ENCODE results near the gene RCVRN. TPM values are rescaled to one million over a fixed set of nuclear protein-coding genes. Genes with fewer than 3 reads are reported as not detected.

The RCVRN gene
- total and polyA plus RNA-seq, 7 donors: 0.23 TPM; not detected in 6

GRCh38 chr17:9932491-9932890 is 27.4 kb upstream of the RCVRN start:
- H3K36me3 ChIP-seq (ENCODE audit: insufficient read depth in 1 of 2, low read depth in 1 of 2): no peaks in the 10 kb centered on the region
- intact Hi-C loops (cut with DNase I): no loop called here

DNA sequence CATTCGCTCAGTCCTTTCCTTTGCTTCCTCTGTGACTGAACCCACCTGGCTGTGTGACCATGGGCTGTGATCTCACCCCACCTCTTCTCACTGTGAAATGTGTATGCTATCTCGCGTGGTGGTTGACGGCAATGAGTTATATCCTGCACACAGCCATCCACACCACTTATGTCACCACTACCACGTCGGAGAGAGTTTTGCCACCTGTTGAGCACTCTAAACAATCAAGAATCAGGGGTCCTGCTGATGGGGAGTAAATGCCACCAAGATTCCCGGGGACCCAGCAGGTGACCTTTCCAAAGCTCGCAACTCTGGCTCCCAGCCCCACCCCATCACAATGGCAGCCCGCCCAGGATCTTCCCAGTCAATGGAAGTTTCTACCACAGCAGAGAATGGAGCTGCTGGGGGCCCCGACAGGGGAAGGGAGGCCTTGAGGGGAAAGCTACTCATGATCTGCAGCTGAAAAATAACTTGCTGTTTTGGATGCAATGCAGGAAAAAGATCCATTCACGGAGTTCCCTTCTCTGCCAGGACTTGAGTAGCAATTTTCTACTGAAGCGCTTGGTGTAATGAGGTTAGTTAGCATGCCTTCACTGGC is 26.2 kb upstream of the RCVRN start:
- H3K36me3 ChIP-seq (ENCODE audit: insufficient read depth in 1 of 2, low read depth in 1 of 2): no peaks in the 10 kb centered on the region
- H3K27ac ChIP-seq: no peak overlapping the region
- WGBS, 3 donors: 54 to 74% (median 59%) methylated on average over 12 of the region's 12 CpGs
- ATAC-seq (no peak), DNase-seq (no peak)
- no peaks in the 10 kb centered on the region for H3K4me1 ChIP-seq
- peaks cover 0 to 11% (median 0%) of the 10 kb centered on the region in 3 donors for H3K27me3 ChIP-seq (ENCODE audit: insufficient read depth in 3 of 3, low read length in 2 of 3)
- no peaks in the 10 kb centered on the region for H3K9me3 ChIP-seq
- no peak for TF ChIP-seq CTCF (IDR thresholded peaks at IDR 0.05)
- H3K4me3 ChIP-seq: no peak overlapping the region
- intact Hi-C loops (cut with DNase I): no loop called here

More at GRCh38 chr17:9932491-9932890, 27.4 kb upstream of the RCVRN start:
- TF ChIP-seq CTCF (IDR thresholded peaks at IDR 0.05): no peak
- DNase-seq (no peak), ATAC-seq (no peak)
- Histone ChIP-seq H3K27me3 (ENCODE audit: insufficient read depth in 3 of 3, low read length in 2 of 3) (peaks cover 0 to 11% (median 0%) of the 10 kb centered on the region in 3 donors), H3K4me1 (no peaks in the 10 kb centered on the region), H3K4me3 (no peak overlapping the region), H3K27ac (no peak overlapping the region), H3K9me3 (no peaks in the 10 kb centered on the region)
- 80 to 83% (median 80%) methylated on average over 2 of the region's 2 CpGs for WGBS, 3 donors

DNA sequence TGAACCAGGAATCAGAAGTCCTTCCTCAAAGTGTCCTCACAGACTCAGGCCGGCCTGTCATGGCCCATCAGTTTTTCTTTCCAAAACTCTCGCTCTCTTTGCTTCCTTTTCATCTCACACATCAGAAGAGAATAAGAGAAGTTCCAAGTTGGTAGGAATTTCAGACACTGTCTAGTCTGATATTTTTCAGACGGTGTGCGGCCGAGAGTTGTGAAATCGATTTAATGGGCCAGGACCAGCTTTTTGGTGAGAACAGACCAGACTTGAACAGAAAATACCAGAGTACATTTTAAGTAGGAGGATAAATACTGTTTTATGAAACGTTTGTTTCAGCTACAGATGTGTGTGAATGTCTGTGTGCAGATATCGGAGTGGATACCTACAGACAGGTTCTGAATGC is 24.8 kb upstream of the RCVRN start:
- no peak for DNase-seq
- WGBS, 3 donors: 53 to 76% (median 53%) methylated on average over 8 of the region's 8 CpGs

DNA sequence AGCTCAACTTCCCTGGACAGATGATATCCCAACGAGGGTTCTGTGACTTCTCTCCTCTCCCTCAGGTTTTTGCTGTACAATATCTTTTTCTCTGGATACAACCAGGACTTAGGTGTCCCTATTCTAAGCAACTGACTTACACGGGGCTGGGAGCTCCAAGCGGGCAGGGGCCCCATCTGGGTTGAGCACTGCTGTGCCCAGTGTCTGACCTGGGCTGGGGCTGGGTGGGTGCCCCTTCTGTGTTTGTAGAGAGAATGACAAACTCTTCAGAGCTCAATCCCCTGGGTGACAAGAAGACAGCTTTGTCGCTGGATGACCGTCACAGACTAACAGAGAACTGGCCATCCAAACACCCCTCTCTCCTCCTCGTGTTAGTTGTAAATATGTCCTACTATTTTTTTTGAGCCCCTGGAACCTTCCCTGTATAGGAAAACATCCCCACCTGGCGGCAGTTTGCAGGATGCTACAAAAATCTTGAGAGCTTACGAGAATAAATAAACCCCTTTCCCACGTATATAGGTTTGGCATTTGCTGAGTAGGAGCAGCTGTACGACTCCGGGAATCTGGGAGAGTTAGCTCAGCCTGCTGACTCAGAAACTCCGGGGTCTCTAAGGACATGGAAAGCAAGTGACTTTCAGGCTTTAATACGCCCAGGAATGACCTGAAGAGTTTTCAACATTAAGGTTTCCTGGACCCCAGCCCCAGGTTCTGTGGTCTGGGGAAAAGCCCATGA is 23.7 kb upstream of the RCVRN start:
- no peaks in the 10 kb centered on the region for H3K4me1 ChIP-seq
- H3K27me3 ChIP-seq (ENCODE audit: insufficient read depth in 3 of 3, low read length in 2 of 3): peaks cover 0 to 11% (median 0%) of the 10 kb centered on the region in 3 donors
- intact Hi-C loops (cut with DNase I): loop anchor here (5.0 to 10.0 kb wide), 2 partner anchors 684 to 686 kb away; no protein-coding TSS in a partner anchor
- no peak overlapping the region for H3K4me3 ChIP-seq
- peak; percentile 19 for TF ChIP-seq CTCF (IDR thresholded peaks at IDR 0.05)
- H3K9me3 ChIP-seq: no peaks in the 10 kb centered on the region
- H3K27ac ChIP-seq: no peak overlapping the region
- ATAC-seq: peak in 3 of 4 donors; percentile 30 to 37 (median 35)
- DNase-seq: no peak
- 24 to 35% (median 26%) methylated on average over 13 of the region's 13 CpGs for WGBS, 3 donors
- H3K36me3 ChIP-seq (ENCODE audit: insufficient read depth in 1 of 2, low read depth in 1 of 2): no peaks in the 10 kb centered on the region

More for the DNA sequence above, 24.8 kb upstream of the RCVRN start:
- no peak for TF ChIP-seq CTCF (IDR thresholded peaks at IDR 0.05)
- ATAC-seq: peak in 1 of 4 donors; percentile 47
- intact Hi-C loops (cut with DNase I): loop anchor here (5.0 to 10.0 kb wide), 2 partner anchors 682 to 685 kb away; no protein-coding TSS in a partner anchor
- Histone ChIP-seq H3K4me3 (no peak overlapping the region), H3K4me1 (no peaks in the 10 kb centered on the region), H3K27me3 (ENCODE audit: insufficient read depth in 3 of 3, low read length in 2 of 3) (peaks cover 0 to 11% (median 0%) of the 10 kb centered on the region in 3 donors), H3K36me3 (ENCODE audit: insufficient read depth in 1 of 2, low read depth in 1 of 2) (no peaks in the 10 kb centered on the region), H3K9me3 (no peaks in the 10 kb centered on the region), H3K27ac (no peak overlapping the region)
